WTC11 (cell line): Measurements from ENCODE around the gene ANXA2. TPM values are rescaled to one million over a fixed set of nuclear protein-coding genes. Genes with fewer than 3 reads are reported as not detected.

Experiments used
- ATAC-seq: fragments of 200-7000 bp; cut with Tn5 transposase; 2 replicates; pipeline ENCODE4 v1.10.0; 2021; ENCODE audit warnings: mild to moderate bottlenecking, moderate library complexity
- CTCF ChIA-PET: fragments of 300-600 bp; sonication (Branson Sonifier 250); formaldehyde crosslinking; loops from one replicate; lab custom pipeline; 2021; ENCODE audit warnings: antibody characterized with exemption; lab: Charles Lee
- POLR2A ChIA-PET: fragments of 350-600 bp; sonication (Branson Sonifier 250); formaldehyde crosslinking; loops from one replicate; lab custom pipeline; 2021; ENCODE audit warnings: antibody characterized with exemption; lab: Charles Lee
- DNase-seq: peaks from one replicate; pipeline ENCODE4 v3.0.0; 2021; ENCODE audit warnings: low spot score
- H3K27ac Mint-ChIP-seq: 2 replicates; pipeline ENCODE4 v1.8.0; 2021; ENCODE audit warnings: mixed read lengths
- H3K27me3 Mint-ChIP-seq: 2 replicates; pipeline ENCODE4 v1.8.0; 2021; ENCODE audit warnings: low read depth, mild to moderate bottlenecking, moderate library complexity, mixed read lengths
- H3K36me3 Mint-ChIP-seq: 2 replicates; pipeline ENCODE4 v1.8.0; 2021; ENCODE audit warnings: mixed read lengths
- H3K4me1 Mint-ChIP-seq: 2 replicates; pipeline ENCODE4 v1.8.0; 2022; ENCODE audit warnings: mixed read lengths
- H3K4me3 Mint-ChIP-seq: 2 replicates; pipeline ENCODE4 v1.8.0; 2021; ENCODE audit warnings: mild to moderate bottlenecking, moderate library complexity, mixed read lengths
- H3K9me3 Mint-ChIP-seq: 2 replicates; pipeline ENCODE4 v1.8.0; 2021; ENCODE audit warnings: mixed read lengths
- CBFB ChIP-seq: sonication (generic); formaldehyde crosslinking; IDR thresholded peaks from 2 replicates; pipeline ENCODE4 v1.8.1; 2022; ENCODE audit warnings: mild to moderate bottlenecking, low read depth, missing genetic modification reagents
- CREB1 ChIP-seq: sonication (generic); formaldehyde crosslinking; IDR thresholded peaks from 2 replicates; pipeline ENCODE4 v1.8.0; 2023; ENCODE audit warnings: mild to moderate bottlenecking, missing genetic modification reagents
- CREM ChIP-seq: sonication (generic); formaldehyde crosslinking; IDR thresholded peaks from 2 replicates; pipeline ENCODE4 v1.8.1; 2022; ENCODE audit warnings: mild to moderate bottlenecking, missing genetic modification reagents, moderate library complexity
- ESRRA ChIP-seq: sonication (generic); formaldehyde crosslinking; IDR thresholded peaks from 2 replicates; pipeline ENCODE4 v1.8.1; 2022; ENCODE audit warnings: mild to moderate bottlenecking, missing genetic modification reagents, borderline replicate concordance
- FOXK1 ChIP-seq: sonication (generic); formaldehyde crosslinking; IDR thresholded peaks from 2 replicates; pipeline ENCODE4 v1.8.0; 2022; ENCODE audit warnings: mild to moderate bottlenecking, moderate library complexity, missing genetic modification reagents
- FOXP1 ChIP-seq: sonication (generic); formaldehyde crosslinking; IDR thresholded peaks from 2 replicates; pipeline ENCODE4 v1.8.0; 2022; ENCODE audit warnings: missing genetic modification reagents, mild to moderate bottlenecking, moderate library complexity, borderline replicate concordance
- GABPB1 ChIP-seq: sonication (generic); formaldehyde crosslinking; IDR thresholded peaks from 2 replicates; pipeline ENCODE4 v1.8.1; 2023; ENCODE audit warnings: mild to moderate bottlenecking, missing genetic modification reagents
- MXD4 ChIP-seq: fragments of 250-450 bp; sonication (Bioruptor Pico); IDR thresholded peaks from 2 replicates; pipeline ENCODE4 v1.8.0; 2021; ENCODE audit warnings: mild to moderate bottlenecking, moderate library complexity, borderline replicate concordance
- MYBL2 ChIP-seq: sonication (generic); formaldehyde crosslinking; IDR thresholded peaks from 2 replicates; pipeline ENCODE4 v1.8.1; 2023; ENCODE audit warnings: mild to moderate bottlenecking, moderate library complexity, missing genetic modification reagents
- NFATC4 ChIP-seq: fragments of 250-450 bp; sonication (Bioruptor Pico); IDR thresholded peaks from 2 replicates; pipeline ENCODE4 v1.9.0; 2021; ENCODE audit warnings: mild to moderate bottlenecking
- NFYB ChIP-seq: sonication (generic); formaldehyde crosslinking; conservative IDR thresholded peaks from 2 replicates; pipeline ENCODE4 v1.8.0; 2022; ENCODE audit warnings: low read depth, missing genetic modification reagents
- SMAD4 ChIP-seq: sonication (generic); formaldehyde crosslinking; IDR thresholded peaks from 2 replicates; pipeline ENCODE4 v1.8.0; 2022; ENCODE audit warnings: mild to moderate bottlenecking, missing genetic modification reagents
- SOX15 ChIP-seq: fragments of 250-450 bp; sonication (Bioruptor Pico); IDR thresholded peaks from 2 replicates; pipeline ENCODE4 v1.9.0; 2021; ENCODE audit warnings: mild to moderate bottlenecking
- SP1 ChIP-seq: sonication (generic); formaldehyde crosslinking; conservative IDR thresholded peaks from 2 replicates; pipeline ENCODE4 v1.8.1; 2022; ENCODE audit warnings: missing genetic modification reagents
- ZNF138 ChIP-seq: sonication (generic); formaldehyde crosslinking; conservative IDR thresholded peaks from 2 replicates; pipeline ENCODE4 v1.8.1; 2022; ENCODE audit warnings: mild to moderate bottlenecking, moderate library complexity, missing genetic modification reagents
- total RNA-seq: library from RNA; stranded (reverse); gene quantifications from 3 replicates; pipeline ENCODE4 v1.2.3, GENCODE V29; 2021
- TF ChIP-seq, protein P1 (sequence below): fragments of 250-450 bp; sonication (Bioruptor Pico); IDR thresholded peaks from 2 replicates; pipeline ENCODE4 v1.9.0; 2021; ENCODE audit warnings: mild to moderate bottlenecking, borderline replicate concordance
- TF ChIP-seq, protein P2 (sequence below): sonication (generic); formaldehyde crosslinking; IDR thresholded peaks from 2 replicates; pipeline ENCODE4 v1.8.1; 2022; ENCODE audit warnings: low read depth, missing genetic modification reagents, borderline replicate concordance
- TF ChIP-seq, protein P3 (sequence below): sonication (generic); formaldehyde crosslinking; IDR thresholded peaks from 2 replicates; pipeline ENCODE4 v1.8.0; 2022; ENCODE audit warnings: mild to moderate bottlenecking, missing genetic modification reagents
- TF ChIP-seq, protein P4 (sequence below): sonication (generic); formaldehyde crosslinking; IDR thresholded peaks from 2 replicates; pipeline ENCODE4 v1.8.0; 2022; ENCODE audit warnings: missing genetic modification reagents
- TF ChIP-seq, protein P5 (sequence below): sonication (generic); formaldehyde crosslinking; conservative IDR thresholded peaks from 2 replicates; pipeline ENCODE4 v1.8.1; 2022; ENCODE audit warnings: mild to moderate bottlenecking, missing genetic modification reagents
- TF ChIP-seq, protein P6 (sequence below): sonication (generic); formaldehyde crosslinking; IDR thresholded peaks from 2 replicates; pipeline ENCODE4 v1.8.0; 2022; ENCODE audit warnings: mild to moderate bottlenecking, missing genetic modification reagents

The ANXA2 gene
- total RNA-seq, 1 experiment from 2014 or later = 152 TPM

DNA sequence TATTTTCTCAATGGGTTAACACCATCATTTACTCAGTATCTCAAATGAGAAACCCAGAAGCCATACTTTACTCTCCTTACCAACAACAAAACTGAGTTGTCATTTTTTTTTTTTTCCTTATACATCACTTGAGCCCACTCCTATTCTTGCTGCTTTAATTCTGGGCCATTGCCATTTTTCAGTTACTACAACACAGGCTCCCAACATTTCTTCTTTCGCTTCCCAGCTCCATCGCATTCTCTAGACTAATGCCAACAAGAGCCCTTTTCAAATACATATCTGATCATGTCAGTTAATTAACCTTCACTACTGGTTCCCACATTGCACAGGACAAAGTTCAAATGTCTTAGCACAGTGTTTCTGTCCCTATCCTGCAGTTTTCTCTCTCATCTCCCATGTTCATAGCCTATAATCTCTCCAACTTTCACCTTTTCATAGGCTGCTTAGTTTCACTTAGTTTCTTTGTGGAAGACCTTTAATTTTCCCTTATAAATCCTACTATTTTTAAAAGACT lies 22.5 kb upstream of the ANXA2 start:
- Mint-ChIP-seq H3K36me3 (peaks cover 7% of the 10 kb centered on the region), H3K27ac (no peak overlapping the region), H3K9me3 (no peaks in the 10 kb centered on the region), H3K27me3 (no peaks in the 10 kb centered on the region), H3K4me3 (no peak overlapping the region), H3K4me1 (peaks cover 6% of the 10 kb centered on the region)
- TF ChIP-seq CREM (CRISPR knock-in tag) (no peak), FOXP1 (CRISPR knock-in tag) (no peak), FOXK1 (CRISPR knock-in tag) (no peak), SOX15 (no peak), ESRRA (CRISPR knock-in tag) (no peak)
- TF ChIP-seq, protein P1, sequence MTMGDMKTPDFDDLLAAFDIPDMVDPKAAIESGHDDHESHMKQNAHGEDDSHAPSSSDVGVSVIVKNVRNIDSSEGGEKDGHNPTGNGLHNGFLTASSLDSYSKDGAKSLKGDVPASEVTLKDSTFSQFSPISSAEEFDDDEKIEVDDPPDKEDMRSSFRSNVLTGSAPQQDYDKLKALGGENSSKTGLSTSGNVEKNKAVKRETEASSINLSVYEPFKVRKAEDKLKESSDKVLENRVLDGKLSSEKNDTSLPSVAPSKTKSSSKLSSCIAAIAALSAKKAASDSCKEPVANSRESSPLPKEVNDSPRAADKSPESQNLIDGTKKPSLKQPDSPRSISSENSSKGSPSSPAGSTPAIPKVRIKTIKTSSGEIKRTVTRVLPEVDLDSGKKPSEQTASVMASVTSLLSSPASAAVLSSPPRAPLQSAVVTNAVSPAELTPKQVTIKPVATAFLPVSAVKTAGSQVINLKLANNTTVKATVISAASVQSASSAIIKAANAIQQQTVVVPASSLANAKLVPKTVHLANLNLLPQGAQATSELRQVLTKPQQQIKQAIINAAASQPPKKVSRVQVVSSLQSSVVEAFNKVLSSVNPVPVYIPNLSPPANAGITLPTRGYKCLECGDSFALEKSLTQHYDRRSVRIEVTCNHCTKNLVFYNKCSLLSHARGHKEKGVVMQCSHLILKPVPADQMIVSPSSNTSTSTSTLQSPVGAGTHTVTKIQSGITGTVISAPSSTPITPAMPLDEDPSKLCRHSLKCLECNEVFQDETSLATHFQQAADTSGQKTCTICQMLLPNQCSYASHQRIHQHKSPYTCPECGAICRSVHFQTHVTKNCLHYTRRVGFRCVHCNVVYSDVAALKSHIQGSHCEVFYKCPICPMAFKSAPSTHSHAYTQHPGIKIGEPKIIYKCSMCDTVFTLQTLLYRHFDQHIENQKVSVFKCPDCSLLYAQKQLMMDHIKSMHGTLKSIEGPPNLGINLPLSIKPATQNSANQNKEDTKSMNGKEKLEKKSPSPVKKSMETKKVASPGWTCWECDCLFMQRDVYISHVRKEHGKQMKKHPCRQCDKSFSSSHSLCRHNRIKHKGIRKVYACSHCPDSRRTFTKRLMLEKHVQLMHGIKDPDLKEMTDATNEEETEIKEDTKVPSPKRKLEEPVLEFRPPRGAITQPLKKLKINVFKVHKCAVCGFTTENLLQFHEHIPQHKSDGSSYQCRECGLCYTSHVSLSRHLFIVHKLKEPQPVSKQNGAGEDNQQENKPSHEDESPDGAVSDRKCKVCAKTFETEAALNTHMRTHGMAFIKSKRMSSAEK (CRISPR knock-in tag) = no peak
- DNase-seq = no peak
- ATAC-seq = no peak
- CTCF ChIA-PET = no interaction called here
- POLR2A ChIA-PET = no interaction called here

DNA sequence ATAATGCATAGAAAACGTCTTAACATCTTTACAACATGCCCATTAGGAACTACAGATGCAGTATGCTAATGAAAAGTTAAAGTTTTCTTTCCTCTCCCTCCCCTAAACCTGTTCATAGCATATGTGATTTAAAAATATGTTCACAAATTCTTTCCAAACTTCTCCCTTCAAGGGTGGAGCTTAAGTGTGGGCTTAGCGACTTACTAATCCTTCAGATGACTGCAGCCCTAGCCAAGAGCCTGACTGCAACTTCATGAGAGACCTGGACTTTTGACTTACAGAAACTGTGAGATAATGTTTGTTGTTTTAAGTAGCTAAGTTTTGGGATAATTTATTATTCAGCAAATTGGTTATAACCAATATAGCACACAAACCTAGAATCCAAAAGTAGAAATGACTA lies 22.0 kb upstream of the ANXA2 start:
- Mint-ChIP-seq H3K4me3 (no peak overlapping the region), H3K27ac (no peak overlapping the region), H3K27me3 (no peaks in the 10 kb centered on the region), H3K9me3 (no peaks in the 10 kb centered on the region), H3K4me1 (peaks cover 6% of the 10 kb centered on the region), H3K36me3 (peaks cover 7% of the 10 kb centered on the region)
- no peak for ATAC-seq
- DNase-seq = no peak
- CTCF ChIA-PET = no interaction called here
- POLR2A ChIA-PET = no interaction called here
- no peak for TF ChIP-seq MYBL2 (CRISPR knock-in tag)
- TF ChIP-seq, protein P2, sequence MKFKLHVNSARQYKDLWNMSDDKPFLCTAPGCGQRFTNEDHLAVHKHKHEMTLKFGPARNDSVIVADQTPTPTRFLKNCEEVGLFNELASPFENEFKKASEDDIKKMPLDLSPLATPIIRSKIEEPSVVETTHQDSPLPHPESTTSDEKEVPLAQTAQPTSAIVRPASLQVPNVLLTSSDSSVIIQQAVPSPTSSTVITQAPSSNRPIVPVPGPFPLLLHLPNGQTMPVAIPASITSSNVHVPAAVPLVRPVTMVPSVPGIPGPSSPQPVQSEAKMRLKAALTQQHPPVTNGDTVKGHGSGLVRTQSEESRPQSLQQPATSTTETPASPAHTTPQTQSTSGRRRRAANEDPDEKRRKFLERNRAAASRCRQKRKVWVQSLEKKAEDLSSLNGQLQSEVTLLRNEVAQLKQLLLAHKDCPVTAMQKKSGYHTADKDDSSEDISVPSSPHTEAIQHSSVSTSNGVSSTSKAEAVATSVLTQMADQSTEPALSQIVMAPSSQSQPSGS (CRISPR knock-in tag) = no peak
- no peak for TF ChIP-seq MXD4 (CRISPR knock-in tag)

DNA sequence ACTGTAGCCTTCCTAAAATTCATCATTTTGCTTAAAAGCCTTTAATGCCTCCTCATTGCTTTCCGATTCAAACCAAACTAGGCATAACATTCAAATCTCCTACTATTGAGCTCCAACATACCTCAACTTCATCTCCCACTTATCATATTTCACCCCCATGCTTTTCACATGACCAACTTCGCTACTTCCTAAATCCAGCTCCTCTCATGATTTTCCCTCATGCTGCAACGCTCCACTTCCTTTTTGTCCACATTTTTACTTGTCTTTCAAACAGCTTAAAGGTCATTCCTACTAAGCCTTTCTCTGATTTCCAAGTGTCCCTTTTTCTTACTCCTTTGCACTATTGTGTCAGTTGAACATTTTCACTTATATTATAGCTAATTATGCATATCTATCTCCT lies 20.3 kb upstream of the ANXA2 start:
- Mint-ChIP-seq H3K4me3 (no peak overlapping the region), H3K27ac (no peak overlapping the region), H3K9me3 (no peaks in the 10 kb centered on the region), H3K36me3 (peaks cover 3% of the 10 kb centered on the region; the same call in 1 of the 2 replicates), H3K27me3 (no peaks in the 10 kb centered on the region), H3K4me1 (peaks cover 5% of the 10 kb centered on the region)
- DNase-seq (no peak), ATAC-seq (no peak)
- ChIA-PET CTCF (no interaction called here), POLR2A (no interaction called here)
- TF ChIP-seq GABPB1 (no peak), ZNF138 (CRISPR knock-in tag) (no peak), SMAD4 (CRISPR knock-in tag) (no peak), NFATC4 (no peak), CBFB (CRISPR knock-in tag) (no peak), CREB1 (CRISPR knock-in tag) (no peak), NFYB (no peak), SP1 (no peak)
- TF ChIP-seq, protein P3, sequence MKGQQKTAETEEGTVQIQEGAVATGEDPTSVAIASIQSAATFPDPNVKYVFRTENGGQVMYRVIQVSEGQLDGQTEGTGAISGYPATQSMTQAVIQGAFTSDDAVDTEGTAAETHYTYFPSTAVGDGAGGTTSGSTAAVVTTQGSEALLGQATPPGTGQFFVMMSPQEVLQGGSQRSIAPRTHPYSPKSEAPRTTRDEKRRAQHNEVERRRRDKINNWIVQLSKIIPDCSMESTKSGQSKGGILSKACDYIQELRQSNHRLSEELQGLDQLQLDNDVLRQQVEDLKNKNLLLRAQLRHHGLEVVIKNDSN (CRISPR knock-in tag) = no peak
- TF ChIP-seq, protein P4, sequence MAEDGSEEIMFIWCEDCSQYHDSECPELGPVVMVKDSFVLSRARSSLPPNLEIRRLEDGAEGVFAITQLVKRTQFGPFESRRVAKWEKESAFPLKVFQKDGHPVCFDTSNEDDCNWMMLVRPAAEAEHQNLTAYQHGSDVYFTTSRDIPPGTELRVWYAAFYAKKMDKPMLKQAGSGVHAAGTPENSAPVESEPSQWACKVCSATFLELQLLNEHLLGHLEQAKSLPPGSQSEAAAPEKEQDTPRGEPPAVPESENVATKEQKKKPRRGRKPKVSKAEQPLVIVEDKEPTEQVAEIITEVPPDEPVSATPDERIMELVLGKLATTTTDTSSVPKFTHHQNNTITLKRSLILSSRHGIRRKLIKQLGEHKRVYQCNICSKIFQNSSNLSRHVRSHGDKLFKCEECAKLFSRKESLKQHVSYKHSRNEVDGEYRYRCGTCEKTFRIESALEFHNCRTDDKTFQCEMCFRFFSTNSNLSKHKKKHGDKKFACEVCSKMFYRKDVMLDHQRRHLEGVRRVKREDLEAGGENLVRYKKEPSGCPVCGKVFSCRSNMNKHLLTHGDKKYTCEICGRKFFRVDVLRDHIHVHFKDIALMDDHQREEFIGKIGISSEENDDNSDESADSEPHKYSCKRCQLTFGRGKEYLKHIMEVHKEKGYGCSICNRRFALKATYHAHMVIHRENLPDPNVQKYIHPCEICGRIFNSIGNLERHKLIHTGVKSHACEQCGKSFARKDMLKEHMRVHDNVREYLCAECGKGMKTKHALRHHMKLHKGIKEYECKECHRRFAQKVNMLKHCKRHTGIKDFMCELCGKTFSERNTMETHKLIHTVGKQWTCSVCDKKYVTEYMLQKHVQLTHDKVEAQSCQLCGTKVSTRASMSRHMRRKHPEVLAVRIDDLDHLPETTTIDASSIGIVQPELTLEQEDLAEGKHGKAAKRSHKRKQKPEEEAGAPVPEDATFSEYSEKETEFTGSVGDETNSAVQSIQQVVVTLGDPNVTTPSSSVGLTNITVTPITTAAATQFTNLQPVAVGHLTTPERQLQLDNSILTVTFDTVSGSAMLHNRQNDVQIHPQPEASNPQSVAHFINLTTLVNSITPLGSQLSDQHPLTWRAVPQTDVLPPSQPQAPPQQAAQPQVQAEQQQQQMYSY (CRISPR knock-in tag) = no peak
- TF ChIP-seq, protein P5, sequence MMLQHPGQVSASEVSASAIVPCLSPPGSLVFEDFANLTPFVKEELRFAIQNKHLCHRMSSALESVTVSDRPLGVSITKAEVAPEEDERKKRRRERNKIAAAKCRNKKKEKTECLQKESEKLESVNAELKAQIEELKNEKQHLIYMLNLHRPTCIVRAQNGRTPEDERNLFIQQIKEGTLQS = no peak
- TF ChIP-seq, protein P6, sequence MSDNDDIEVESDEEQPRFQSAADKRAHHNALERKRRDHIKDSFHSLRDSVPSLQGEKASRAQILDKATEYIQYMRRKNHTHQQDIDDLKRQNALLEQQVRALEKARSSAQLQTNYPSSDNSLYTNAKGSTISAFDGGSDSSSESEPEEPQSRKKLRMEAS (CRISPR knock-in tag) = no peak
